Midbrain (tissue), 1 donor: ENCODE measurements around the gene CALCR.
"Not testable (repeated sequence)": the region's sequence is repeated elsewhere in the genome, so short reads cannot be mapped to it uniquely, and the experiment has no call there.

Experiments
- DNase-seq: peaks from one replicate; lab custom pipeline; 2025; lab: John Stamatoyannopoulos, UW

The CALCR gene

GRCh38 chr7:93562106-93562505 is 12.4 kb downstream of the CALCR start:
- DNase-seq, result no peak

- no peak for DNase-seq
Observed at GRCh38 chr7:93559639-93560491, 14.7 kb downstream of the CALCR start.

DNA sequence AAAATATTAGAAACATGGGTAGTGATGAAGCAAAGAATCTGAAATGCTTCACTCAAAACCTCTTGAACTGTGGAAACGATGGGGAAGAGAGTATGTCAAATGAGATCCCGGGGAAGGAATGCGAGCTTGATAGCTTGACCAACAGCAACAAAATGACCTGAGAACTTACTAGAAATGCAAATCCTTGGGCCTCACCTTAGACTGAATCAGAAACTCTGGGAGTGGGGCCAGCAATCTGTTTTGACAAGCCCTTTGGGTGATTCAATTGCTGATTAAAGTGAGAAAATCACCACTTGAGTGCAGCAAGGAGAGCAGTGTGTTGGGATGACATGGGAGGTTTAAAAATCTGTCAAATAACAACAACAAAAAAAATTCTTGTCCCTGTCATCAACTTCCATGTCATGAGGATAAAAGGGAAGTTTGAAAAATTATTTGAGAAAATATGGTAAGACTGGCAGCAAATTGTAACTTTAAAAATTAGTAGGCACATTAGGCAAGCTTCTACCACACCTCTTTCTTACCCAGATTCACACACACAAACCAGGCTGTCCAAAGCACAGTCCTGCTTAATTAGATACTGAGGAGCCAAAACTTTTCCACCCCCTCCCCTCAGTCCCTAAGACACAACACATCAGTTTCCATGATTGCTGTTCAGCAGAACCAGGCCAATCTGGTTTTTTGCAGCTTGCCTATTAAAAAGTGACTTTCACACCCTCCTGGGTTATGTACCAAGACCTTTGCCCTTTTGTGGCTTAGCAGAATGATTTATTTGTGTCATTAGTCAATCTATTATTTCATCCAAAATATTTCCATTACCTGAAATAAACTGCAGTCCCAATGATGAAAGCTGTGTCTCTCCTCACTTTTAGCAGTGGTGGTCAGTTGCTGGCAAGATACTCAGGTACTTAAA is 15.6 kb downstream of the CALCR start:
- DNase-seq, result no peak

DNA sequence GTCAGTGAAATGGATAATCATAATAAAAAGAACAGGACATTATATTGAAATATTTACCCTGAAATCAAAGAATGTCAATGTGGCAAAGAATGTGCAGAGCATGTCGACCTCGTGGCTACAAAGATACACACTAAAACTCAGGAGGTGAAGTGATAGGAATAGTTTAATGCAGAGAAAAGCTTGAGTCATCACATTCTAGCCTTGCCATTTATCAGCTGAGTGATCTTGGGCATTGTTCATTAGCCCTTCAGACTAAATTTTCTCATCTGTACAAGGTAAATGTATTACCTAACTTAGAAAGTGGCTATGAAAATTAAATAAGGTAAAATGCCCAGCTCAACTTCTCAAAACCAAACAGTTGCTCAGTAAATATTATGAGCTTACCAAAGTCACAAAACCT is 22.6 kb downstream of the CALCR start:
- no peak for DNase-seq

DNA sequence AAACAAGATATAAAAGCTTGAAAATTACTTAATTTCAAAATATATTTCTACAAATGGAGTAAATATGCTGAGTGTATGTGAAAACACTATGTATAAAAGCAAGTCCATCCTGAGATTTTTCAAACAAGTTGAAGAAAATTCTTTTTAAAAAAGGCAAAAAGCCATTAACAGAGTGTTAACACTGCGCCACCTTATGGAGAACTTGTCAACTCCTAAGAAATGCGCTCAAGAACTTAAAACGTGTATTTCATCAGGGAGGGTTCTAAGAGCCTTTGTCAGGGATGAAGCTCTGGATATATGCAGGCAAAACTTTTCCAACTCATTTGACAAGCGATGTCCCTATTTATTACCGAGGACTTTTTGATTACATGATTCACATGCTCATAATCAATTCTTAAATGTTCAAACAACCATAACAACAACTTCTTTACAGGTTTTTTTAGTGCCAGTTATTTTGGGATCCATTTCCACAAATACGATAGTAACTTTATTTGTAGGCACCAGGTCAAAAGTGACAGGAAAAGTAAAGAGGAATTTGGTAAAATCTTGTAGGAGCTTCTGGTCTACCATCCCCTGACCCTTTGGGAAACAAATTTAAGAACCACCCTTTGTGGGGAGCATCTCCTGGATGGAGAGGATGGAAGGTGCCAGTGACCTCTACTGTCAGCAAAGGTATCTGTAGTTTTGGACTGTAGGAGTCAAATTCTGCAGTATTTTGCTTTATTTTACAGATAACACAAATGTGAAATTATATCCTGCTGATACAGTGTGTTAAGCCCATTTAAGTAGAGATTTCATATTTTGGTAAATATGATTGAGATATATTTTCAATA is 23.2 kb downstream of the CALCR start:
- DNase-seq, result no peak

- DNase-seq, result no peak
Observed at GRCh38 chr7:93547716-93548115, 26.8 kb downstream of the CALCR start.

DNA sequence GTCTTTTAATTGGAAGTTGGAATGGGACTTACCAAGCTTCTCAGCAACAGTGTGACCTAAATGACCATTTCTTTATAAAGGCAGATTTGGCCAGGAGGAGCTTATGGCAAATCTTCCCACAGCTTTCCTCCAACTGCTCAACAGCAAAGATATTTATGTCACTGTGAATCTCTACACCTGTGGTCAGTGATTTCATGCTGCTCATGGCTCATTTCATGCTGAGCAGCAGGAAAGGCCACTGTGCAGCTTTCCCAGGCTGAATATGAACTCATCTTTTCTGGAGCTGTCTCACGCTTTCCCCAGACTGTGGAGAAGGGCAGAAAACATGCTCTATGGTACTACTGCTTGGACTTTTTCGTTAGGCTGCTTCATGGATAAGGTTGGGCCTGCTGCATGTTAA is 29.8 kb downstream of the CALCR start:
- DNase-seq, result no peak

DNA sequence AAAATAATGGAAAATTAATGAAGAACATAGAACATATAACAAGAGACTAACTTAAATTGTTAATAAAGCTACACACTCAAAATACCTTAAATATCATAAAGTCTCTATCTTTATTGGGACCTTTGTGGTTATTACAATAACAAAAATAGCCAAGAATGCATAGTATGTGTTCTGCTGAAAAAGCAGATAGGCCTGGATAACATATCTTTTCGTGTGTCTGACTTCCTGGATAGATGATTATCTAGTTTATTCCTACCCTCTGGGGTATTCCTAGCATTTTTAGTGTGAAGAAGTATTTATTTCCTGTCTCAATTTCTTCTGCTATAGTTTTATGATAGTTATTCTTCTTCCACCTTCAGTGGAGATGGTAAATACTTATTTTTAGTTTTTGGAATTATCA is 36.5 kb downstream of the CALCR start:
- no peak for DNase-seq

GRCh38 chr7:93535616-93536015 is 38.9 kb downstream of the CALCR start:
- DNase-seq, result no peak

DNA sequence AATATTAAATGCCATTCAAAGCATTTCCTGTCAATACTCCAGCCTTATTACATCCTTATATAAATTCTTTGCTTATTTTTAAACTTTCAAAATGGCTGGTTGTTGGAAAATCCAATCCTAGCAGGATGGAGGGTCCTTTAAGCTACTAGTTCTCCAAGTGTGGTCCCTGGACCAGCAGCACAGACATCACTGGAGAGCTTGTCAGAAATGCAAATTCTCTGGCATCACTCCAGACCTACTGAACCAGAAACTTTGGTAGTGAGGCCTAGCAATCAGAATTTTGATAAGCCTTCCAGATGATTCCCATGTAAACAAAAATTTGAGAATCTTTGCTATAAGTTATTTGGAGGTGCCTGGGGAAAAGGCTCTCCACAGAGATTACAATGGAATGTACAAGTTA is 43.8 kb downstream of the CALCR start:
- no peak for DNase-seq

GRCh38 chr7:93516834-93517233 is 57.7 kb downstream of the CALCR start:
- no peak for DNase-seq

- no peak for DNase-seq
Observed at GRCh38 chr7:93515144-93515543, 59.4 kb downstream of the CALCR start.

- DNase-seq, result no peak
Observed at GRCh38 chr7:93509303-93509702, 65.2 kb downstream of the CALCR start.

DNA sequence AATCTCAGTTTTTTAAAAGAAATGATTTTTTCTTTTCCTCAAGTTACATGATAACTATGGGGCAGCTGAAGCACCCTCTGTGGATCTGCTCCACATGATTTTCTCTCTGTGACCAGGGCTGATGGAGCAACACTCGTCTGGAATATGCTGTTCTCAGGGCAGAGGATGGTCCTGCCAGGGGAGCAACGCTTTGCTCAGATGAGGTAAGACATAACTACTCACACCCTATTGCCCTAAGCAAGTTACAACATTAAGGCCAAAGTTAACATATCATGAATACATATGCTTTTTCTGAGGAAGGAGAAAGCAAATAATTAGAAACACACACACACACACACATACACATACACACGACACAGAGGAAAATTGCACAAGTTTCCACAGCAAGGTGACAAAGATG is 71.4 kb downstream of the CALCR start:
- no peak for DNase-seq

DNA sequence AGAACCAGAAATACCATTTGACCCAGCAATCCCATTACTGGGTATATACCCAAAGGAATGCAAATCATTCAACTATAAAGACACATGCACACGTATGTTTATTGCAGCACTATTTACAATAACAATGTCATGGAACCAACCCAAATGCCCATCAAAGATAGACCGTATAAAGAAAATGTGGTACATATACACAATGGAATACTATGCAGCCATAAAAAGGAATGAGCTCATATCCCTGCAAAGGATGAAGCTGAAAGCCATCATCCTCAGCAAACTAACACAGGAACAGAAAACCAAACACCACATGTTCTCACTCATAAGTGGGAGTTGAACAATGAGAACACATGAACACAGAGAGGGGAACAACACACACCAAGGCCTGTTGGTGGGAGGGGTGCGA is 82.7 kb downstream of the CALCR start:
- DNase-seq, result not testable (repeated sequence)

DNA sequence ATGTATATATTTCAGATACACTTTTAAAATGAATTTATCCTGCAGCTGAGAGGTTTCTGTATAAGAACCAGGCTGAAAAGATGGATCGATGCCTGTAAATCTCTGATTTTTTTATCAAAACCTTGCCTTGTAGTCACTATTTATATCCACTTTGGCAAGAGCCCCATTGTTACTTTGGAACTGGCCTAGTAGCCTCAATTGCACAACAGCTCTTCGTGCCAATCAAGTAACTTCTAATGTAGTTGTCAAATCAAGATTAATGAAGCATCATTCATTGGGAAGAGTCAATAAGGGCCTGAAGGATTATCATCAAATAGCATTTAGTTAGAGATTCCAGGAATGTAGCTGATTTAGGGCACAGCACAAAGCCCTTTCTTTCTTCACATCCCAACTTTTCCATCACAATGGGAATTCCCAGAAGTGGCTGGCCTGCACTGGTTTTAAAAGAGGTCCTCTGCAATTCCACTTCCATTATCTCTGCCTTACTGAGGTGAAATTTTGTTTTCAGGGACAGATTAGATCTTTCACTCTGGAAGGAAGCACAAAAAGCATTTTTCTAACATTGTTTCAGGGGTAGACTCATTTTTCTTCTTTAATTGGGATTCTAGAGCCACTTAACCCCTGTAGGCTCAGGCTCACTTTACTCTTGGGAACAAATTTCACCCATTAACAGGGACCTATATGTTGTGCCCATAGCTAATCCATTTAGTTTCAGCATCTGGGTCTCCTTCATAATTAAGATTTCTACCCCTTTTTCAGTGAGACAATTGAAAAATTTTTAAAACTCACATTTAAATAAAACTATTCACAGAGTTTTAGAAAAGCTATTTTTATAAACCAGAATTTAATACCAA is 97.8 kb downstream of the CALCR start:
- DNase-seq, result no peak

- no peak for DNase-seq
Observed at GRCh38 chr7:93475811-93476210, 98.7 kb downstream of the CALCR start.

DNA sequence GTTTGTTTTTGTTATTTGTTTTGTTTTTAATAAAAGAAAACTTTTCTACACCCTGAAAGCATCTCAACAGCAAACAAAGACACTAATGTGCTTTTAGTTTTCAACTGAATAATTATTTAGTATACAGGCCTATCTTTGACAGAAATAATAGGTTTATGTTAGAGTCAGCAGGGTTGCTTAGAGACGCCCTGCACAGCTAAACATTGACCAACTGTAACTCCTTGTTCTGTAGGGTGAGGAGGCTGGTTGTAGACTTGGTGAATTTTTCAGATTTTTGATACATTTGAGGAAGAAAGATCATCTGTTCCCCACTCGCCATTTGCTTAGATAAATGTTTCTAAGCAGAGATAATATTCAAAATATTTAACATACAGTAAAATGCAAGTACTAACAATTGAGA is 103.1 kb downstream of the CALCR start:
- no peak for DNase-seq

DNA sequence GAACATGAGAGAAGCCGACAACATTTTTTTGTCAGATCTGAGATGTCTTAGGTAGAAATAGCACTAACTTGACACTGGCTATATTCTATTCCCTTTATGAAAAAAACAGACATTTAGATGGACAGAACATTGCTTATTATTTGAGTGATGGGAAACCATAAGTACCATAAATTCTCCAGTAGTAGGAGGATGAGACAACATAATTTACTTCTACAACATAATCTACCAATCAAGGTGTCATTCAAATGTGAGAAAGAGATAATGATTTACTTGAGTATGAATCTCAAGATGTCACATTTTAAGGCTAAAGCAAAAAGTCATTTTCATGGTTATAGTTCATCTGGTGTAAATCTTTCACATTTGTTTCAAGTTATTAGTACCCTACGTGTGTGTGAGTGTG is 110.8 kb downstream of the CALCR start:
- DNase-seq, result no peak

GRCh38 chr7:93461350-93461749 is 113.2 kb downstream of the CALCR start:
- DNase-seq, result peak; percentile 6

GRCh38 chr7:93453262-93453661 is 121.3 kb downstream of the CALCR start:
- DNase-seq, result no peak
